ENCODE data around the gene CPA5. TPM values are rescaled to one million over a fixed set of nuclear protein-coding genes. Genes with fewer than 3 reads are reported as not detected.
A peak's percentile ranks its signal among the peaks of the same experiment; 100 is the strongest.

Gene CPA5
- total and polyA plus RNA-seq, 9 of the 15 experiments (the other 6 are each of a cell fraction or from before 2014, with no cell fraction given) = 0.13 to 2.4 (median 0.91) TPM

GRCh38 chr7:130341882-130342281 lies 2.7 kb upstream of the CPA5 start:
- no peaks in the 10 kb centered on the region for H3K9me1 ChIP-seq (ENCODE audit: control insufficient read depth, insufficient read depth, low read length)
- H3K4me1 ChIP-seq (replicated peaks in 1 of 2; ENCODE audit: control insufficient read depth in 2 of 2, insufficient read depth in 2 of 2, low read length in 2 of 2) = no peaks in the 10 kb centered on the region
- BruUV-seq (replicated peaks) = no TSS peak
- FAIRE-seq (no peak), DNase-seq (ENCODE audit: extremely low read depth in 1 of 4, low spot score in 3 of 4) (no peak), ATAC-seq (no peak)
- TF ChIP-seq ZNF41 (CRISPR knock-in tag; conservative IDR thresholded peaks at IDR 0.05) (peak; percentile 96), NR2F6 (CRISPR knock-in tag; IDR thresholded peaks at IDR 0.05) (no peak), ZNF318 (IDR thresholded peaks at IDR 0.05; ENCODE audit: borderline replicate concordance in 1 of 2, low read depth in 1 of 2) (no peak), HDAC2 (IDR thresholded peaks at IDR 0.05) (no peak), ZNF717 (CRISPR knock-in tag; IDR thresholded peaks at IDR 0.05) (no peak), MCM2 (IDR thresholded peaks at IDR 0.05; ENCODE audit: low read depth) (no peak)
- intact Hi-C loops (cut with micrococcal nuclease) (no loop called here), in situ Hi-C loops (cut with MboI) (no loop called here)
- H3K4me3 ChIP-seq = no peak overlapping the region
- WGBS (ENCODE audit: insufficient coverage, low coverage, missing lambda C conversion rate) = 1% methylated on average over 4 of the region's 4 CpGs
- ChIA-PET POLR2A (interaction anchor here (1.0 kb wide), 1 partner anchor 9 kb away, joined by 3 read pairs; no protein-coding TSS in a partner anchor), CTCF (ENCODE audit: low intra/inter-chr PET ratio) (no interaction called here)
- H3K9ac ChIP-seq (ENCODE audit: insufficient read depth in 1 of 2, low read depth in 2 of 2, low read length in 2 of 2) = no peak overlapping the region
- no peak overlapping the region for H2AFZ ChIP-seq (ENCODE audit: low read depth, low read length)
- peaks cover 19 to 39% of the 10 kb centered on the region in 2 experiments for H3K27me3 ChIP-seq (ENCODE audit: control insufficient read depth in 2 of 2, insufficient read depth in 2 of 2, low read length in 2 of 2)
- H3K4me2 ChIP-seq (ENCODE audit: insufficient read depth, low read length) = no peak overlapping the region
- no peaks in the 10 kb centered on the region for H3K36me3 ChIP-seq (ENCODE audit: control insufficient read depth, insufficient read depth, low read length)
- no peaks in the 10 kb centered on the region for H3K79me2 ChIP-seq (ENCODE audit: control insufficient read depth, insufficient read depth, low read length)
- H3K27ac ChIP-seq (ENCODE audit: extremely low read depth, low read depth, low read length) = no peak overlapping the region
- no peaks in the 10 kb centered on the region for H4K20me1 ChIP-seq (replicated peaks; ENCODE audit: control insufficient read depth, insufficient read depth, low read length)
- H3K9me3 ChIP-seq (replicated peaks; ENCODE audit: control insufficient read depth, insufficient read depth, low read depth, low read length) = no peaks in the 10 kb centered on the region

All from K562 (cell line).